GM18517 (cell line): ENCODE data around the gene SYNGR3.
"Not testable (repeated sequence)": the region's sequence is repeated elsewhere in the genome, so short reads cannot be mapped to it uniquely, and the experiment has no call there.

Experiments used
- ATAC-seq: cut with Tn5 transposase; IDR thresholded peaks from one replicate; pipeline ENCODE4 v1.9.1; 2021; ENCODE audit warnings: mild to moderate bottlenecking, moderate library complexity; ENCODE audit not compliant: unreplicated experiment

SYNGR3 gene

GRCh38 chr16:2007081-2007836 lies 17.5 kb downstream of the SYNGR3 start:
- ATAC-seq, result no peak

DNA sequence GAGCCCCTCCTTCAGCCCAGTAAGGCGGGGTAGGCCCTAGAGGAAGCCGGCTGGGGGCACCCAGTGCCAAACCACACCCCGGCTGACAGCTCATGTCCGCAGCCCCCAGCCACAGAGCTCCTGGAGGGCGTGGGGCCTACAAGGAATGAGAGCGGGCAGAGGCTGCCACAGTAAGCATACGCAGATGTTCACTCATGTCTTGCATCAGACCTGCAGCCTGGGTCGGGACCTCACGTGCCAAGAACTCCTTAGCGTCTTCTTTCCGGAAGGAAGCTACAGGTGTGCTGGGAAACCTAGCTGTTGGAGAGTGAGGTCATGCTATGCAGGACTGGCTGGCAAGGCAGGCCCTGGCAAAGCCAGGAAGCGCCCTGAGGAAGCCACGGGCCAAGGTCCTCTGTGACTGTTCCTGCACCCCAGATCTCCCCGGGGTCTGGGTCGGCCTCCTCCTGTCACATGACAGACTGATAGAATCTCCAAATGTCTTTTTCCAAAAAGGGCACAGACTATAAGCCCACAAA lies 18.3 kb downstream of the SYNGR3 start:
- no peak for ATAC-seq

DNA sequence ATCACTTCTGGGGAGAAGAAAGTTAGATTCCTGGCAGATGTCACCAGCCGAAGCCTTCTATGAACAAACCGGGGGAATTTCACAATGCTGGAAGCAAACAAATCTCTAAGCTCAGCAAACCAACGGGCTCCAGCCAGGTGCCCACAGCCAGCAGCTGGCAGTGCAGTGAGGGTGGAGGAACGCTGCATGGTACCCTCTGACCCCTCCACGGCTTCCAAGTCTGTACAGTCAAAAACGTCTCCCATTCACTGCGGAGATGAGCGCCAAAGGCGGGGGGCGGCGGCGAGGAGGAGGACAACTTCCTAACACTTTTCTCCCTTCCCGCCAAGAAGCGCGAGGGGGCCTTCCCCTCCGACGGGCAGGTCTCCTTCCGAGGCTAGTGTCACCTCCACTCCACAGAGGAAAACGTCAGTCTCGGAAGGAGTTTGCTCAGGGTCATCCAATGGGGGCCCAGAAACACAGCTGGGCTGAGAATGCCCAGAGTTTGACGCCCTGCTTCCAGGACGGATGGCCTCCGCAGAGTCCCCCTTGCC lies 18.9 kb downstream of the SYNGR3 start:
- ATAC-seq, result no peak

- ATAC-seq, result peak; percentile 36
Observed at GRCh38 chr16:2009164-2009711, 19.5 kb downstream of the SYNGR3 start.

GRCh38 chr16:2009791-2010510 lies 20.2 kb downstream of the SYNGR3 start, which contains the start of gene ZNF598:
Gene ZNF598 (minus strand): TSS chr16:2009821.
- ATAC-seq, result peak; percentile 53

- not testable (repeated sequence) for ATAC-seq
Observed at GRCh38 chr16:2011726-2012125, 22.0 kb downstream of the SYNGR3 start.

- no peak for ATAC-seq
Observed at GRCh38 chr16:2013527-2013926, 23.8 kb downstream of the SYNGR3 start.

DNA sequence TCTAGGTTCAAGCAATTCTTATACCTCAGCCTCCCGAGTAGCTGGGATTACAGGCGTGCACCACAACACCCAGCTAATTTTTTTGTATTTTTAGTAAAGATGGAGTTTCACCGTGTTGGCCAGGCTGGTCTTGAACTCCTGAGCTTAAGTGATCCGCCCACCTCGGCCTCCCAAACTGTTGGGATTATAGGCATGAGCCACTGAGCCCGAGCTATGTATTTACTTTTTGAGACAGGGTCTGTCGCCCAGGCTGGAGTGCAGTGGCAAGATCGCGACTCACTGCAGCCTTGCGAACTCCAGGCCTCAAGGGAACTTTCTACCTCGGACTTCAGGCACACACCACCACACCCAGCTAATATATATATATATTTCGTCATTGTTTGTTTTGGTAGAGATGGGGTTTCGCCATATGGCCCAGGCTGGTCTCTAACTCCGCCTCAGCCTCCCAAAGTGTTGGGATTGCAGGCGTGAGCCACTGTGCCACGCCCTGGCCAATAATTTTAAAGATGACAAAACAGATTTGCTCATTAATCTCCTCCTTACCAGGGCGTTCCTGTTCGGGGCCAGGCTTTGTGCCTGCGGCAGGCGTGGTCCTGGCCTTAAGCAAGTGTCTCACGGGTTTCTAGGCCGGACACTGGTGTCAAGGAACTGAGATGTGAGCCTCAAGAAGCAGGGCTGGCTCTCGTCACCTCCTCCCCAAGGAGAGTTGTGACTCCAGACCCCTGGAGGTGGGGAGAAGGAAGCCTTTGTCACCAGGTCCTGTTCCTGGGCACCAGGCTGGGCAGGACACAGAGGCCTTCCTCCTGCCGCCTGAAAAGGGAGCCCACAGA lies 25.6 kb downstream of the SYNGR3 start:
- ATAC-seq, result no peak

GRCh38 chr16:2015947-2016208 lies 26.1 kb downstream of the SYNGR3 start:
- no peak for ATAC-seq

- no peak for ATAC-seq
Observed at GRCh38 chr16:2016407-2016922, 26.7 kb downstream of the SYNGR3 start.

GRCh38 chr16:2019518-2019920 lies 29.7 kb downstream of the SYNGR3 start, which contains the start of gene NPW:
Gene NPW (plus strand): TSS chr16:2019785.
- ATAC-seq, result no peak

GRCh38 chr16:2019921-2020831 lies 30.4 kb downstream of the SYNGR3 start:
- ATAC-seq, result no peak

DNA sequence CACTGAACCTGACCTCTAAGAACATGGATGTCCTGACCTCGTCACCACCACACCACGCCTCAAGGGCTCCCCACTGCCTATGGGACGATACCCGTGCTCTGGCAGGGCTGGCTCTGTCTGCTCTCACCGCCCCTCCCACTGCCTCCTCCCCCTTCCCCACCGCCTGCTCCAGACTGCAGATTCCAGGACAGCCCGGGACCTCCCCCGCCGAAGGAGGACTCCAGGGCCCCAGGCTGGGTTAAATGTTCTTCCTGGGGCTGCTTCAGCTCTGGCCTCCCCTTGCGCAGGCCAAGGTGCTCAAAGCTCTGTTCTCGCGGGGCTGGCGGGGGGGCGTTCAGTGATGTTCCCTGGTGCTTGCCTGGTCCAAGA lies 32.9 kb downstream of the SYNGR3 start:
- ATAC-seq, result peak; percentile 16

GRCh38 chr16:2023092-2024031 lies 33.6 kb downstream of the SYNGR3 start:
- peak; percentile 65 for ATAC-seq

GRCh38 chr16:2024032-2024420 lies 34.3 kb downstream of the SYNGR3 start:
- ATAC-seq, result no peak

GRCh38 chr16:2025251-2025650 lies 35.5 kb downstream of the SYNGR3 start:
- no peak for ATAC-seq

- no peak for ATAC-seq
Observed at GRCh38 chr16:2025878-2026460, 36.2 kb downstream of the SYNGR3 start.

DNA sequence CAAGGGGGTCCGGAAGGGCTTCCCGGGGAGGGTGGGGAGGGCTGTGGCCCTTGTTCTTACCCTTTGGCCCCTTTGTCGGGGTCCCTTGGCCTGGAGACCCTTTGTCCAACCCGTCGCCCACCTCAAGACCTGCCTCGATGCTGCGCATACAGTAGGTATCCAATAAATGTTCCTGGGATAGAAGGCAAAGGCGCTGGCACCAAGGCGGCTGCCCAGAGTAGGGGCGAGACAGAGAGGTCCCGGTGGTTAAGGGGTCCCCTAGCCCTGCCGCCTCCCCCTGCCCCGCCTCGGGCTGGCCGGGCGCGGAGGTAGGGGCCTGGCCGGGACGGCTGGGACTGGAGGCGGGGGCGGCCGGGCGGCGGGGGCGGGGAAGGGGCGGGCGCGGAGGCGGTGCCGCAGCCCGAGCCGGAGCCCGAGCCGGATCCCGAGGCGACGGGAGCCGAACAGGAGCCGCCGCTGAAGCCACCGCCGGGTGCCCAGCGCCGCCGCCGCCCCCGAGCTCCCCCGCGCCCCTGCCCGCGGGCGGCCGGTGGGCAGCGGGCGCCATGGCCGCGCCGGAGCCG lies 36.8 kb downstream of the SYNGR3 start, which contains the start of gene NHERF2:
Gene NHERF2, plus strand, starts transcription at position 442 of the 563 bp plus-strand sequence. Its CDS starts 104 bp downstream, at position 546.
- no peak for ATAC-seq
